Motor neuron (in vitro differentiated cells): ENCODE results near the gene GNAS-AS1. TPM values are rescaled to one million over a fixed set of nuclear protein-coding genes. Genes with fewer than 3 reads are reported as not detected.
A peak's percentile ranks its signal among the peaks of the same experiment; 100 is the strongest.

ENCODE experiments used
- ATAC-seq, 8 experiments: fragments of 200-7000 bp; cut with Tn5 transposase; replicated peaks in 6 of 8; 2 replicates each; pipeline ENCODE4 v1.8.0; 2021; ENCODE audit warnings: mild to moderate bottlenecking in 8 of 8, moderate library complexity in 8 of 8
- H3K27ac ChIP-seq, 2 donors: fragments of 250-450 bp; sonication (Bioruptor Pico); 2 replicates each; pipeline ENCODE4 v1.9.0; 2021; ENCODE audit warnings: antibody characterized with exemption in 2 of 2, mild to moderate bottlenecking in 2 of 2, moderate library complexity in 1 of 2
- H3K4me1 ChIP-seq, 2 donors: fragments of 250-450 bp; sonication (Bioruptor Pico); replicated peaks in 1 of 2; 2 replicates each; pipeline ENCODE4 v1.6.1; 2021; ENCODE audit warnings: antibody characterized with exemption in 2 of 2, mild to moderate bottlenecking in 2 of 2, moderate library complexity in 1 of 2
- H3K4me3 ChIP-seq, 5 donors: fragments of 250-450 bp; sonication (Bioruptor Pico); 2 replicates each; pipeline ENCODE4 v1.9.0; 2021; ENCODE audit warnings: antibody characterized with exemption in 5 of 5, mild to moderate bottlenecking in 5 of 5, moderate library complexity in 4 of 5
- WGBS, 10 experiments: fragments of 450-650 bp; shearing (Covaris generic); methylation state at CpG; one replicate each; pipeline ENCODE4 v1.0.0; 2022; 5-methylcytosine and 5-hydroxymethylcytosine counted together
- in situ Hi-C, 9 experiments: fragments of 400-800 bp; cut with MboI; loops; one replicate each; pipeline ENCODE4 v1.15.0; 2021; ENCODE audit warnings: low sequenced_read_pairs in 9 of 9, low pct_unique_long_range_greater_than_20kb in 2 of 9; ENCODE audit not compliant: unreplicated experiment in 9 of 9
- total RNA-seq, 8 experiments: library from RNA; unstranded; fragments of 300-600 nt; gene quantifications; 2 replicates each; pipeline versions ENCODE4 v1.2.3 to v1.2.4, GENCODE V29; 2022

The GNAS-AS1 gene
- total RNA-seq, 8 experiments from 2014 or later: 0.50 to 5.0 (median 2.3) TPM

GRCh38 chr20:58892141-58892931 lies 41.6 kb upstream of the GNAS-AS1 start:
- 0 to 10% (median 0%) methylated on average over 1 to 4 of the region's 49 CpGs; no CpG with 5 or more reads in 5 of the 10 experiments for WGBS, 10 experiments
- ATAC-seq: peak; percentile 7 to 52 (median 38)
- in situ Hi-C loops: loop anchor here in 1 of 9 experiments (25.0 kb wide), 1 partner anchor 145 kb away; the partner anchor contains the start of genes ATP5F1E and PRELID3B
- peaks cover 32 to 39% of the 10 kb centered on the region in 2 donors for H3K4me1 ChIP-seq
- peak overlapping the region; percentile 76 to 98 (median 96) for H3K4me3 ChIP-seq
- peak overlapping the region; percentile 99 for H3K27ac ChIP-seq

GRCh38 chr20:58891718-58892140 lies 41.0 kb upstream of the GNAS-AS1 start:
- H3K4me1 ChIP-seq: peaks cover 26 to 33% of the 10 kb centered on the region in 2 donors
- WGBS, 10 experiments: no CpG with 5 or more reads among the region's 55 CpGs
- in situ Hi-C loops: loop anchor here in 1 of 9 experiments (25.0 kb wide), 1 partner anchor 146 kb away; the partner anchor contains the start of genes ATP5F1E and PRELID3B
- H3K4me3 ChIP-seq: peak overlapping the region; percentile 76 to 98 (median 96)
- ATAC-seq: peak in 5 of 8 experiments; percentile 4 to 21 (median 19)
- peak overlapping the region; percentile 99 for H3K27ac ChIP-seq

- Histone ChIP-seq H3K4me3 (peak overlapping the region; percentile 76 to 98 (median 96)), H3K27ac (peak overlapping the region; percentile 99), H3K4me1 (peaks cover 21 to 27% of the 10 kb centered on the region in 2 donors)
- WGBS, 10 experiments: no CpG with 5 or more reads among the region's 105 CpGs
- ATAC-seq: peak in 7 of 8 experiments; percentile 12 to 38 (median 24)
- in situ Hi-C loops: loop anchor here in 1 of 9 experiments (25.0 kb wide), 1 partner anchor 146 kb away; the partner anchor contains the start of genes ATP5F1E and PRELID3B
Observed at GRCh38 chr20:58891086-58891717, 40.5 kb upstream of the GNAS-AS1 start.

GRCh38 chr20:58890518-58891085 lies 39.9 kb upstream of the GNAS-AS1 start:
- ATAC-seq: peak; percentile 13 to 64 (median 49)
- peak overlapping the region; percentile 99 for H3K27ac ChIP-seq
- H3K4me3 ChIP-seq: peak overlapping the region; percentile 76 to 98 (median 96)
- 0 to 3% (median 0%) methylated on average over 1 to 6 of the region's 64 CpGs; no CpG with 5 or more reads in 6 of the 10 experiments for WGBS, 10 experiments
- in situ Hi-C loops: loop anchor here in 1 of 9 experiments (25.0 kb wide), 1 partner anchor 147 kb away; the partner anchor contains the start of genes ATP5F1E and PRELID3B
- peaks cover 15 to 21% of the 10 kb centered on the region in 2 donors for H3K4me1 ChIP-seq

GRCh38 chr20:58889798-58890517 lies 39.3 kb upstream of the GNAS-AS1 start:
- H3K4me3 ChIP-seq: peak overlapping the region; percentile 76 to 98 (median 96)
- 15 to 52% (median 47%) methylated on average over 11 to 39 of the region's 91 CpGs; no CpG with 5 or more reads in 5 of the 10 experiments for WGBS, 10 experiments
- ATAC-seq: peak in 2 of 8 experiments; percentile 0 to 1
- in situ Hi-C loops: loop anchor here in 1 of 9 experiments (25.0 kb wide), 1 partner anchor 147 kb away; the partner anchor contains the start of genes ATP5F1E and PRELID3B
- peak overlapping the region; percentile 99 for H3K27ac ChIP-seq
- peaks cover 10 to 15% of the 10 kb centered on the region in 2 donors for H3K4me1 ChIP-seq

- ATAC-seq: no peak
- H3K27ac ChIP-seq: peak overlapping the region; percentile 99
- in situ Hi-C loops: loop anchor here in 1 of 9 experiments (25.0 kb wide), 1 partner anchor 148 kb away; the partner anchor contains the start of genes ATP5F1E and PRELID3B
Observed at GRCh38 chr20:58889334-58889760, 38.6 kb upstream of the GNAS-AS1 start.

GRCh38 chr20:58888521-58889333 lies 38.0 kb upstream of the GNAS-AS1 start:
- in situ Hi-C loops: loop anchor here in 1 of 9 experiments (25.0 kb wide), 1 partner anchor 149 kb away; the partner anchor contains the start of genes ATP5F1E and PRELID3B
- Histone ChIP-seq H3K4me3 (peak overlapping the region; percentile 76 to 98 (median 96)), H3K27ac (peak overlapping the region; percentile 93 to 99), H3K4me1 (peaks cover 4 to 6% of the 10 kb centered on the region in 2 donors)
- peak; percentile 42 to 69 (median 58) for ATAC-seq
- WGBS, 10 experiments: 20 to 65% (median 60%) methylated on average over 1 to 12 of the region's 101 CpGs; no CpG with 5 or more reads in 5 of the 10 experiments

More at GRCh38 chr20:58889334-58889760, 38.6 kb upstream of the GNAS-AS1 start:
- WGBS, 10 experiments: 20 to 90% (median 32%) methylated on average over 1 to 12 of the region's 35 CpGs; no CpG with 5 or more reads in 3 of the 10 experiments
- Histone ChIP-seq H3K4me1 (peaks cover 9 to 10% of the 10 kb centered on the region in 2 donors), H3K4me3 (peak overlapping the region; percentile 76 to 98 (median 96))

- H3K4me3 ChIP-seq: peak overlapping the region; percentile 76 to 98 (median 96)
- WGBS, 10 experiments: 36 to 70% (median 50%) methylated on average over 1 to 6 of the region's 12 CpGs; no CpG with 5 or more reads in 3 of the 10 experiments
- in situ Hi-C loops: loop anchor here in 1 of 9 experiments (25.0 kb wide), 1 partner anchor 149 kb away; the partner anchor contains the start of genes ATP5F1E and PRELID3B
- no peak for ATAC-seq
- peaks cover 8 to 11% of the 10 kb centered on the region in 2 donors for H3K4me1 ChIP-seq
- H3K27ac ChIP-seq: no peak overlapping the region
Observed at GRCh38 chr20:58888103-58888502, 37.4 kb upstream of the GNAS-AS1 start.

GRCh38 chr20:58886546-58886945 lies 35.8 kb upstream of the GNAS-AS1 start:
- Histone ChIP-seq H3K27ac (no peak overlapping the region), H3K4me3 (no peak overlapping the region), H3K4me1 (peaks cover 19 to 20% of the 10 kb centered on the region in 2 donors)
- in situ Hi-C loops: loop anchor here in 1 of 9 experiments (25.0 kb wide), 1 partner anchor 151 kb away; the partner anchor contains the start of genes ATP5F1E and PRELID3B
- ATAC-seq: no peak

- 43 to 94% (median 79%) methylated on average over 1 to 2 of the region's 3 CpGs; no CpG with 5 or more reads in 3 of the 10 experiments for WGBS, 10 experiments
- Histone ChIP-seq H3K4me3 (no peak overlapping the region), H3K27ac (no peak overlapping the region), H3K4me1 (peaks cover 22 to 32% of the 10 kb centered on the region in 2 donors)
- in situ Hi-C loops: loop anchor here in 1 of 9 experiments (25.0 kb wide), 1 partner anchor 152 kb away; the partner anchor contains the start of genes ATP5F1E and PRELID3B
- no peak for ATAC-seq
Observed at GRCh38 chr20:58884966-58885365, 34.3 kb upstream of the GNAS-AS1 start.
